22Rv1 (cell line): ENCODE measurements around the gene ATXN7L1.

ENCODE experiments used
- ZFX ChIP-seq: fragments of 450-650 bp; IDR thresholded peaks from 2 replicates; pipeline ENCODE4 v1.6.1; 2017; ENCODE audit warnings: antibody characterized with exemption, borderline replicate concordance
- TF ChIP-seq, protein P1 (sequence below): fragments of 450-650 bp; IDR thresholded peaks from 2 replicates; pipeline ENCODE4 v1.5.1; 2017; ENCODE audit warnings: mild to moderate bottlenecking

DNA sequence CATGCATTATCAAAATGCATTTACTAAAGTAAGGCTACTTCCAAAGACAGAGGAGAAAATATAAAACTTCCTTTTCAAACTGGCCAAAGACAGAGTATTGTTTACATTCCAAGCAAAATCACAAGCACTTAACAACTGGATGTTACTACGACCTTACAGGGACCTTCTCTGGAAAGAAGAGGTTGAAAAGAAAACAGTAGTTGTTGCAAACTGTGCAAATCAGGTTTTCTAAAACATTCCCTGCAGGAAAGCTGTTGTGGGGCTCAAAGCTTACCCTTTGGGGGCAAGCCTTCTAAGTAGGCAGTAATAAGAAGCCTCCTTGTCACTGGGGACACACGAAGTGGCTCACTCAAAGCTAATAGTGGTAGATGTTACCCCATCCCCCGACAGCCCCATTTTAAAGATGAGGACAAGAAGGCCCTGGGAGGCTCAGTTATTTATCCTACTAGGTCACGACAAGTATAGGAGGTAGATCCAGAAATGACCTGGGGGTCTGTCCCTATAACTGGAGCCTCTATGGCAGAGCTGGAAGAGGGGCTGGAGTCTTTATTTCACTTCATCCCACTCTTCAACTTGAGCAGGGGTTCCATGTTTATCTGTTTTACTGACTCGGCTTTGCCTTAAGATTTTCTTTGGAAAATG lies 46.6 kb downstream of the ATXN7L1 start:
- TF ChIP-seq, protein P1, sequence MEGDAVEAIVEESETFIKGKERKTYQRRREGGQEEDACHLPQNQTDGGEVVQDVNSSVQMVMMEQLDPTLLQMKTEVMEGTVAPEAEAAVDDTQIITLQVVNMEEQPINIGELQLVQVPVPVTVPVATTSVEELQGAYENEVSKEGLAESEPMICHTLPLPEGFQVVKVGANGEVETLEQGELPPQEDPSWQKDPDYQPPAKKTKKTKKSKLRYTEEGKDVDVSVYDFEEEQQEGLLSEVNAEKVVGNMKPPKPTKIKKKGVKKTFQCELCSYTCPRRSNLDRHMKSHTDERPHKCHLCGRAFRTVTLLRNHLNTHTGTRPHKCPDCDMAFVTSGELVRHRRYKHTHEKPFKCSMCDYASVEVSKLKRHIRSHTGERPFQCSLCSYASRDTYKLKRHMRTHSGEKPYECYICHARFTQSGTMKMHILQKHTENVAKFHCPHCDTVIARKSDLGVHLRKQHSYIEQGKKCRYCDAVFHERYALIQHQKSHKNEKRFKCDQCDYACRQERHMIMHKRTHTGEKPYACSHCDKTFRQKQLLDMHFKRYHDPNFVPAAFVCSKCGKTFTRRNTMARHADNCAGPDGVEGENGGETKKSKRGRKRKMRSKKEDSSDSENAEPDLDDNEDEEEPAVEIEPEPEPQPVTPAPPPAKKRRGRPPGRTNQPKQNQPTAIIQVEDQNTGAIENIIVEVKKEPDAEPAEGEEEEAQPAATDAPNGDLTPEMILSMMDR, result no peak
- TF ChIP-seq ZFX, result no peak
